ENCODE data around the gene FAM237B.
"Not testable (repeated sequence)": the region's sequence is repeated elsewhere in the genome, so short reads cannot be mapped to it uniquely, and the experiment has no call there.

Gene FAM237B

DNA sequence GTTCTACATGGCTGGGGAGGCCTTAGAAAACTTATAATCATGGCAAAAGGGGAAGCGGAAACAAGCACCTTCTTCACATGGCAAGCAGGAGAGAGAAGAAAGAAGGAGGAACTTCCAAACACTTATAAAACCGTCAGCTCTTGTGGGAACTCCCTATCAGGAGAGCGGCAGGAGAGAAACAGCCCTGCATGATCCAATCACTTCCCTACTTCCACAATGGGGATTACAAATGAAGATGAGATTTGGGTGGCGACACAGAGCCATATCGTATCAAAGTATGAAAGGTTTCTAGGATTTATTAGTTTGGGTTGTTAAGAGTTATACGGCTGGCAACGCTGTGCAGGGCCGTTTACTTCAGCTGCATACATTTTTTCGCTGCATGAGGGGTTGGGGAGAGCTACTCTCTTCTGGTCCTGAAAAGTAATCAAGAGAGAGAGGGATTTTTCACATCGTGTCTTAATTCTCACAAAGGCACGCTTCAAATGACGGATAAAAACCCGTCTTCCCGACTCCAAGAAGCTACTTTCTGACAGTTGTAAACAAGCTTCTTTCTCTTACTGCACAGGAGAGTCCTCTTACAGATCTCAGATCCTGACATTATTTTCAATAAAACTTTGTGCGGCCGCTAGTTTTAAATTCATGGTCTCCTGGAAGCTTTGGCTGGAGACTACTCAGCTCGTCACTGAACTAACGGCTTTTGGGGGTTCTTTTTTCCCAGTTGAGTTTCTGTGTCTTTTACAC is 24.7 kb upstream of the FAM237B start:
- TF ChIP-seq, protein P1, sequence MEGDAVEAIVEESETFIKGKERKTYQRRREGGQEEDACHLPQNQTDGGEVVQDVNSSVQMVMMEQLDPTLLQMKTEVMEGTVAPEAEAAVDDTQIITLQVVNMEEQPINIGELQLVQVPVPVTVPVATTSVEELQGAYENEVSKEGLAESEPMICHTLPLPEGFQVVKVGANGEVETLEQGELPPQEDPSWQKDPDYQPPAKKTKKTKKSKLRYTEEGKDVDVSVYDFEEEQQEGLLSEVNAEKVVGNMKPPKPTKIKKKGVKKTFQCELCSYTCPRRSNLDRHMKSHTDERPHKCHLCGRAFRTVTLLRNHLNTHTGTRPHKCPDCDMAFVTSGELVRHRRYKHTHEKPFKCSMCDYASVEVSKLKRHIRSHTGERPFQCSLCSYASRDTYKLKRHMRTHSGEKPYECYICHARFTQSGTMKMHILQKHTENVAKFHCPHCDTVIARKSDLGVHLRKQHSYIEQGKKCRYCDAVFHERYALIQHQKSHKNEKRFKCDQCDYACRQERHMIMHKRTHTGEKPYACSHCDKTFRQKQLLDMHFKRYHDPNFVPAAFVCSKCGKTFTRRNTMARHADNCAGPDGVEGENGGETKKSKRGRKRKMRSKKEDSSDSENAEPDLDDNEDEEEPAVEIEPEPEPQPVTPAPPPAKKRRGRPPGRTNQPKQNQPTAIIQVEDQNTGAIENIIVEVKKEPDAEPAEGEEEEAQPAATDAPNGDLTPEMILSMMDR (IDR thresholded peaks at IDR 0.05) = no peak
- Mint-ChIP-seq H3K36me3 (ENCODE audit: low read depth) (peaks cover 9% of the 10 kb centered on the region), H3K9me3 (no peaks in the 10 kb centered on the region), H3K4me3 (peak overlapping the region; percentile 98), H3K27me3 (ENCODE audit: low read depth, poor library complexity) (no peaks in the 10 kb centered on the region), H3K27ac (peak overlapping the region; percentile 99), H3K4me1 (peaks cover 22% of the 10 kb centered on the region)
- DNase-seq = no peak

DNA sequence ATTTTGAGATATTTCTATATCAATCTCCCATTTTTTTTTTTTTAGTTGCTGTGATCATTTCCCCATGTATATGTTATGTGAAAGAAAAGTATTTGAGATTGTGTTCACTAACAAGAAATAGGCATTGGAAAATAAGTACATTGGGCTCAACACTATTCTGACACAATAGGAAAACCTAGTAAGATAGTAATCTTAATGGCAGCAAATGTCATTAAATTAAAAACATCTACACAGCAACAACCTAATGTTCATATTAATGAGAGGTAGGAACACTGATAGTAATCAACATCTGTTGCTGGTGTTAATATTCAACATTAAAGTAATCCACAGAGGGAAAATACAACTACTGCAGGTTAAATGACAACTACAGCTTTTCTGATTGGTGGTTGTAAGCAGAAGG is 23.9 kb upstream of the FAM237B start:
- TF ChIP-seq, protein P1 (IDR thresholded peaks at IDR 0.05) = no peak
- Mint-ChIP-seq H3K4me1 (peaks cover 22% of the 10 kb centered on the region), H3K27me3 (ENCODE audit: low read depth, poor library complexity) (peaks cover 4% of the 10 kb centered on the region), H3K4me3 (peak overlapping the region; percentile 98), H3K27ac (no peak overlapping the region), H3K9me3 (no peaks in the 10 kb centered on the region), H3K36me3 (ENCODE audit: low read depth) (peaks cover 5% of the 10 kb centered on the region)
- no peak for DNase-seq

- no peak overlapping the region for H3K27ac Mint-ChIP-seq
Observed at GRCh38 chr7:90337106-90337505, 16.0 kb upstream of the FAM237B start.

DNA sequence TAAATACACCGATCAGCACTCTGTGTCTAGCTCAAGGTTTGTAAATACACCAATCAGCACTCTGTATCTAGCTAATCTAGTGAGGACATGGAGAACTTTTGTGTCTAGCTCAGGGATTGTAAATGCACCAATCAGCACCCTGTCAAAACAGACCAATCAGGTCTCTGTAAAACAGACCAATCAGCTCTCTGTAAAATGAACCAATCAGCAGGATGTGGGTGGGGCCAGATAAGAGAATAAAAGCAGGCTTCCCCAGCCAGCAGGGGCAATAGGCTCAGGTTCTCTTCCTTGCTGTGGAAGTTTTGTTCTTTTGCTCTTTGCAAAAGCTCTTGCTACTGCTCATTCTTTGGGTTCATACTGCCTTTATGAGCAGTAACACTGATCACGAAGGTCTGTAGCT is 13.8 kb upstream of the FAM237B start:
- H3K27me3 Mint-ChIP-seq (ENCODE audit: low read depth, poor library complexity) = peaks cover 23% of the 10 kb centered on the region

More at GRCh38 chr7:90337106-90337505, 16.0 kb upstream of the FAM237B start:
- H3K9me3 Mint-ChIP-seq = peaks cover 4% of the 10 kb centered on the region
- DNase-seq = no peak
- no peaks in the 10 kb centered on the region for H3K4me1 Mint-ChIP-seq
- H3K27me3 Mint-ChIP-seq (ENCODE audit: low read depth, poor library complexity) = peaks cover 16% of the 10 kb centered on the region
- TF ChIP-seq, protein P1 (IDR thresholded peaks at IDR 0.05) = no peak
- no peaks in the 10 kb centered on the region for H3K36me3 Mint-ChIP-seq (ENCODE audit: low read depth)
- no peak overlapping the region for H3K4me3 Mint-ChIP-seq

GRCh38 chr7:90334193-90334843 is 13.2 kb upstream of the FAM237B start:
- Mint-ChIP-seq H3K27me3 (ENCODE audit: low read depth, poor library complexity) (peaks cover 20% of the 10 kb centered on the region), H3K9me3 (peaks cover 4% of the 10 kb centered on the region), H3K4me1 (no peaks in the 10 kb centered on the region), H3K4me3 (no peak overlapping the region), H3K36me3 (ENCODE audit: low read depth) (no peaks in the 10 kb centered on the region), H3K27ac (no peak overlapping the region)
- no peak for DNase-seq
- TF ChIP-seq, protein P1 (IDR thresholded peaks at IDR 0.05) = no peak

More for the DNA sequence above, 13.8 kb upstream of the FAM237B start:
- not testable (repeated sequence) for H3K27ac Mint-ChIP-seq; H3K4me3 Mint-ChIP-seq; H3K36me3 Mint-ChIP-seq (ENCODE audit: low read depth); H3K4me1 Mint-ChIP-seq; DNase-seq; H3K9me3 Mint-ChIP-seq

- H3K4me3 Mint-ChIP-seq = no peak overlapping the region
- DNase-seq = no peak
- peaks cover 41% of the 10 kb centered on the region for H3K27me3 Mint-ChIP-seq (ENCODE audit: low read depth, poor library complexity)
Observed at GRCh38 chr7:90326500-90326899, 5.4 kb upstream of the FAM237B start.

More at GRCh38 chr7:90326500-90326899, 5.4 kb upstream of the FAM237B start:
- TF ChIP-seq, protein P1 (IDR thresholded peaks at IDR 0.05) = no peak
- Mint-ChIP-seq H3K4me1 (peaks cover 2% of the 10 kb centered on the region), H3K27ac (no peak overlapping the region), H3K36me3 (ENCODE audit: low read depth) (no peaks in the 10 kb centered on the region), H3K9me3 (no peaks in the 10 kb centered on the region)
